Measurements from ENCODE around the gene PCDHGA6.

DNA sequence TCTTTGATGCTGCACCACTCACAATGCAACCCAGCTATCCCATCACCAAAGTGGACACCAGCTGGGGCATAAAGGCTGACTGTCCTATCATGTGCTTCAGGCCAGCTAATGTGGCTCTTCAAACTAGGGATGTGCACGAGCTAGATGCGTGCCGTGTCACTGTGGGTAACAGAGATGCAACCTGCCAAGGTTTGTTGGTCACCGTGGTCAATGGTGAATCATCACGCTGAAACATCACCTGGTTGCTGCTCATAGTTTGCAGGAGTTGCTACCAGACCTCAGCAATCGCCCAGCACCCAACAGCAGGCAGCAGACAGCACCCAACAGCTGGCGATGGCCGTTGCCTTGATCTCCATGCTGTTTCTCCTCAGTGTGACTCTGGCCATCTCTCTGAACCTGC lies 45.5 kb upstream of the PCDHGA6 start:
- TF ChIP-seq, protein P1, sequence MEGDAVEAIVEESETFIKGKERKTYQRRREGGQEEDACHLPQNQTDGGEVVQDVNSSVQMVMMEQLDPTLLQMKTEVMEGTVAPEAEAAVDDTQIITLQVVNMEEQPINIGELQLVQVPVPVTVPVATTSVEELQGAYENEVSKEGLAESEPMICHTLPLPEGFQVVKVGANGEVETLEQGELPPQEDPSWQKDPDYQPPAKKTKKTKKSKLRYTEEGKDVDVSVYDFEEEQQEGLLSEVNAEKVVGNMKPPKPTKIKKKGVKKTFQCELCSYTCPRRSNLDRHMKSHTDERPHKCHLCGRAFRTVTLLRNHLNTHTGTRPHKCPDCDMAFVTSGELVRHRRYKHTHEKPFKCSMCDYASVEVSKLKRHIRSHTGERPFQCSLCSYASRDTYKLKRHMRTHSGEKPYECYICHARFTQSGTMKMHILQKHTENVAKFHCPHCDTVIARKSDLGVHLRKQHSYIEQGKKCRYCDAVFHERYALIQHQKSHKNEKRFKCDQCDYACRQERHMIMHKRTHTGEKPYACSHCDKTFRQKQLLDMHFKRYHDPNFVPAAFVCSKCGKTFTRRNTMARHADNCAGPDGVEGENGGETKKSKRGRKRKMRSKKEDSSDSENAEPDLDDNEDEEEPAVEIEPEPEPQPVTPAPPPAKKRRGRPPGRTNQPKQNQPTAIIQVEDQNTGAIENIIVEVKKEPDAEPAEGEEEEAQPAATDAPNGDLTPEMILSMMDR (conservative IDR thresholded peaks at IDR 0.05; ENCODE audit: low read depth, low read length) = no peak
- no peak for TF ChIP-seq EZH2 (IDR thresholded peaks at IDR 0.05; ENCODE audit: low read length, unreplicated experiment)
- TF ChIP-seq EZH2phosphoT487 (IDR thresholded peaks at IDR 0.05; ENCODE audit: borderline replicate concordance, low read length) = no peak

Measured in PC-3 (cell line).